GM18951 (cell line): Measurements from ENCODE around the gene METAP2.

Experiments used
- POLR2A ChIP-seq: IDR thresholded peaks from 4 replicates; pipeline ENCODE4 v1.6.1; 2011; ENCODE audit warnings: mild to moderate bottlenecking; ENCODE audit not compliant: insufficient read length, insufficient read depth; ENCODE audit errors: extremely low read depth
- in situ Hi-C: fragments of 300-500 bp; cut with MboI; formaldehyde crosslinking; loops from one replicate; pipeline ENCODE4 v1.12.0; 2022; ENCODE audit warnings: low sequenced_read_pairs, mixed read lengths, inconsistent platforms; ENCODE audit not compliant: unreplicated experiment

METAP2 gene

GRCh38 chr12:95484524-95484923 lies 10.6 kb downstream of the METAP2 start:
- no peak for TF ChIP-seq POLR2A
- in situ Hi-C loops: no loop called here

DNA sequence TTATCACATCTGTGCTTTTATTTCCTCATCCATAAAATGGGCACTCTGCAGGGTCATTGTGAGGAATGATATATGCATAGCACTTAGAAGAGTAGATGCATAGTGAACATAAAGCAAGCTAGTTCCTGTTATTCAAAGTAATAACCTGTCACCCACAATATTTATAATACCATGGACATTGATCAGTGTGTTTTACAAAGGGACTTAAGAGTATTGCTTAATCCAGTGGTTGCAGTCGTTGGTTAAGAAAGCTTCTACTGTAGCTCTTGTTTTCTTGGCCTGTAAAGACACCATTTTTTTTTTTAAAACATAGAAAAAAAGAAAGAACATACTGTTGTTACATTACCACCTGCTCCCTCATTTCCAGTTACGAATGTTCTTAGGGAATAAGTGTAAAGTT lies 13.1 kb downstream of the METAP2 start:
- in situ Hi-C loops: no loop called here
- no peak for TF ChIP-seq POLR2A

GRCh38 chr12:95492462-95492861 lies 18.5 kb downstream of the METAP2 start:
- TF ChIP-seq POLR2A: no peak
- in situ Hi-C loops: no loop called here

GRCh38 chr12:95494888-95495287 lies 20.9 kb downstream of the METAP2 start:
- TF ChIP-seq POLR2A: no peak
- in situ Hi-C loops: no loop called here

GRCh38 chr12:95495433-95495832 lies 21.5 kb downstream of the METAP2 start:
- in situ Hi-C loops: no loop called here
- no peak for TF ChIP-seq POLR2A

DNA sequence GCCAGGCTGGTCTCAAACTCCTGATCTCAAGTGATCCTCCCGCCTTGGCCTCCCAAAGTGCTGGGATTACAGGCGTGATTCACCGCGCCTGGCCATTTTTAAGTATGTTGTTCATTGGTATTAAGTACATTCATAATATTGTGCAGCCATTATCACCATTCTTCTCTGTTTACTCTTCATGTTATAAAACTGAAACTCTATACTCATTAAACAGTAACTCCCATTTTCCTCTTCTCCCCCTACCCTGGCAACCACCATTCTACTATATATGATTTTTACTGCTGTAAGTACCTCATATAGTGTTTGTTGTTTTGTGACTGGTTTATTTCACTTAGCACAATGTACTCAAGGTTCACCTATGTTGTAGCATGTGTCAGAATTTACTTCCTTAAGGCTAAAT lies 23.1 kb downstream of the METAP2 start:
- in situ Hi-C loops: no loop called here
- TF ChIP-seq POLR2A: no peak

- in situ Hi-C loops: no loop called here
- no peak for TF ChIP-seq POLR2A
Measured at GRCh38 chr12:95498968-95499367, 25.0 kb downstream of the METAP2 start.

DNA sequence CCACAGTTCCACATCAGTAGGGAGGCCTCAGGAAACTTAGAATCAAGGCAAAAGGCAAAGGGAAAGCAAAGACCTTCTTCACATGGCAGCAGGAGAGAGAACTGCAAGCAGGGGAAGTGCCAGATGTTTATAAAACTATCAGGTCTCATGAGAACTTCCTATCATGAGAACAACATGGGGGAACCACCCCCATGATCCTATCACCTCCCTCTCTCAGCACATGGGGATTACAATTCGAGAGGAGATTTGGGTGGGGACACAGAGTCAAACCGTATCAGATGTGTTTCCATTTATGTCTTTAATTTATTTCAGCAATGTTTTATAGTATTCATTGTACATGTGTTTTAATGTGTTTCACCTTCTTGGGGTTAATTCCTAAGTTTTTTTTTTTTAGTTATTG lies 25.8 kb downstream of the METAP2 start:
- no peak for TF ChIP-seq POLR2A
- in situ Hi-C loops: no loop called here

DNA sequence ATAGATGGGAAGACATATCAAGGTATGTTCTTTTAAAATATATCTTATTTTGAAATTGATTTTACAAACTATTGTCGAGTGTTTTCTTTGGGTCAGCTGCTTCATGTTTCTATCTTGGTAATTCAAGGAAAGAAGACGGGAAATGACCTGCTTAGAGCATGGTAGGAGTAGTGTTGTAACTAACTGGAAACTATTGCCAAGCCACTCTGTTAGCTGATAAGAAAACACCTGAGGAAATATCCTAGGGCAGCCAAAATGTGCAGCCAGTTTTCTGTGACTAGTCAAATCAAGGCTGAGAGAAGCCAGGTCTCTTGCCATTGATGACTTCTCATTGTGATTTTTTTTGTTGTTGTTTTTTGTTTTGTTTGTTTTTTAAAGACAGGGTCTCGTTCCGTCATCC lies 30.2 kb downstream of the METAP2 start:
- in situ Hi-C loops: no loop called here
- TF ChIP-seq POLR2A: no peak

DNA sequence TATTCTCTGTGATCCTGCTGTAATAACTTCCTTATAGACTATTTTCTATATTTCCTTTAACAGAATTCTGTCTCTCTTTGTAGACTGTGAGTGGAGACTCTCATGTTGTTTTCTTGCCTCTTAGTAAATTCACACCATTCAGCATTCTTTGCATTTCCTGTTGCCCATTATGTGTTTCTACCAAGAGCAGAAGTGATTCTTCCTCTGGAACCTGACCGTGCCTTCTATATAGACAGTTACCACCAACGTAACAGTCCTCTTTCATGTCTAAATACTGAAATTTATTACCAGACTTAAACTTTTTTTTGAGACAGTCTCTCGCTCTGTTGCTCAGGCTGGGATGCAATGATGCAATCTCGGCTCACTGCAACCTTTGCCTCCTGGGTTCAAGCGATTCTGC lies 31.1 kb downstream of the METAP2 start:
- in situ Hi-C loops: no loop called here
- TF ChIP-seq POLR2A: no peak

GRCh38 chr12:95506707-95507523 lies 33.0 kb downstream of the METAP2 start:
- in situ Hi-C loops: no loop called here
- no peak for TF ChIP-seq POLR2A

GRCh38 chr12:95509300-95509699 lies 35.3 kb downstream of the METAP2 start:
- in situ Hi-C loops: no loop called here
- no peak for TF ChIP-seq POLR2A

DNA sequence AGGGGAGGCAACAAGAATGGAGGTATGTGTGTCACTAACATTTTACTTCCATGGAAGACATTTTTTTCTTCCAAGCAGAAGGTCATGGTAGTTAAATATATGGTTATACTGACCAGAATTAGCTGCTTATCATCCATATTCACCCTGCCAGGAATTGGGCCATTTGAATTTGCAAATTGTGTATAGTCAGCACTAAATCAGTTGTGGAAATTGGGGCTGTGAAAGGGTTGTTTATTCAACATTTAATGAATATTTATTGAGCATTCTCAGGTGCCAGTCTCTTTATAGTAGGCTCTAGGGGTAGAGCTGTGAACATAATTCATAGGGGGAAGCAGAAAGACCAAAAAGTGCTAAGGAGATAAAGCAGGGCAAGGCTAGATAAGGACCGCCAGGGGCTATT lies 38.0 kb downstream of the METAP2 start:
- in situ Hi-C loops: no loop called here
- no peak for TF ChIP-seq POLR2A

DNA sequence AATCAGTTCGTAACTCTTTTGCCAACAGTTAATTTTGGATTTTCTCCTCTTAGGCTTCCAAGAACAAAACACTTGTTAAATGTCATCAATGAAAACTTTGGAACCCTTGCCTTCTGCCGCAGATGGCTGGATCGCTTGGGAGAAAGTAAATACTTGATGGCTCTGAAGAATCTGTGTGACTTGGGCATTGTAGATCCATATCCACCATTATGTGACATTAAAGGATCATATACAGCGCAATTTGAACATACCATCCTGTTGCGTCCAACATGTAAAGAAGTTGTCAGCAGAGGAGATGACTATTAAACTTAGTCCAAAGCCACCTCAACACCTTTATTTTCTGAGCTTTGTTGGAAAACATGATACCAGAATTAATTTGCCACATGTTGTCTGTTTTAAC lies 39.6 kb downstream of the METAP2 start:
- in situ Hi-C loops: no loop called here
- no peak for TF ChIP-seq POLR2A
